ENCODE results near the gene BMP7. TPM values are rescaled to one million over a fixed set of nuclear protein-coding genes. Genes with fewer than 3 reads are reported as not detected.

Gene BMP7
- total and polyA plus RNA-seq, 7 donors = under 0.01 to 5.4 (median 2.5) TPM

- 86% methylated on average over 5 of the region's 5 CpGs for WGBS, 2 donors
- H3K36me3 ChIP-seq = no peaks in the 10 kb centered on the region
- DNase-seq = no peak
- H3K4me1 ChIP-seq = no peaks in the 10 kb centered on the region
- intact Hi-C loops (cut with DNase I) = no loop called here
- H3K4me3 ChIP-seq = no peak overlapping the region
- H3K9me3 ChIP-seq = no peaks in the 10 kb centered on the region
- TF ChIP-seq POLR2AphosphoS5 (IDR thresholded peaks at IDR 0.05) = no peak
- no peak for TF ChIP-seq EP300 (IDR thresholded peaks at IDR 0.05)
- TF ChIP-seq CTCF (IDR thresholded peaks at IDR 0.05) = no peak
- TF ChIP-seq POLR2A (IDR thresholded peaks at IDR 0.05) = no peak
- no peak overlapping the region for H3K27ac ChIP-seq
- peaks cover 0 to 11% (median 0%) of the 10 kb centered on the region in 3 donors for H3K27me3 ChIP-seq
These were observed 40.3 kb upstream of the BMP7 start for GRCh38 chr20:57306747-57307146.

GRCh38 chr20:57301026-57301425 is 34.6 kb upstream of the BMP7 start:
- WGBS, 2 donors = 77 to 79% methylated on average over 14 of the region's 14 CpGs
- TF ChIP-seq POLR2AphosphoS5 (IDR thresholded peaks at IDR 0.05) = no peak
- no peak for TF ChIP-seq POLR2A (IDR thresholded peaks at IDR 0.05)
- TF ChIP-seq EP300 (IDR thresholded peaks at IDR 0.05) = no peak
- no peak for TF ChIP-seq CTCF (IDR thresholded peaks at IDR 0.05)
- intact Hi-C loops (cut with DNase I) = no loop called here
- no peak overlapping the region for H3K27ac ChIP-seq
- H3K4me1 ChIP-seq = no peaks in the 10 kb centered on the region
- DNase-seq = no peak
- no peaks in the 10 kb centered on the region for H3K9me3 ChIP-seq
- no peaks in the 10 kb centered on the region for H3K27me3 ChIP-seq
- H3K36me3 ChIP-seq = no peaks in the 10 kb centered on the region
- no peak overlapping the region for H3K4me3 ChIP-seq

GRCh38 chr20:57298457-57298856 is 32.0 kb upstream of the BMP7 start:
- intact Hi-C loops (cut with DNase I) = no loop called here
- DNase-seq = no peak
- Histone ChIP-seq H3K4me3 (no peak overlapping the region), H3K27me3 (no peaks in the 10 kb centered on the region), H3K36me3 (no peaks in the 10 kb centered on the region), H3K27ac (no peak overlapping the region), H3K4me1 (no peaks in the 10 kb centered on the region), H3K9me3 (no peaks in the 10 kb centered on the region)
- TF ChIP-seq EP300 (IDR thresholded peaks at IDR 0.05) (no peak), POLR2AphosphoS5 (IDR thresholded peaks at IDR 0.05) (no peak), CTCF (IDR thresholded peaks at IDR 0.05) (no peak), POLR2A (IDR thresholded peaks at IDR 0.05) (no peak)
- WGBS, 2 donors = 72 to 89% methylated on average over 4 of the region's 4 CpGs

- intact Hi-C loops (cut with DNase I) = no loop called here
- no peak for TF ChIP-seq POLR2A (IDR thresholded peaks at IDR 0.05)
- TF ChIP-seq POLR2AphosphoS5 (IDR thresholded peaks at IDR 0.05) = no peak
- Histone ChIP-seq H3K36me3 (no peaks in the 10 kb centered on the region), H3K27ac (no peak overlapping the region), H3K4me1 (peaks cover 0 to 6% (median 4%) of the 10 kb centered on the region in 4 donors), H3K27me3 (peaks cover 0 to 8% (median 0%) of the 10 kb centered on the region in 3 donors), H3K4me3 (no peak overlapping the region), H3K9me3 (no peaks in the 10 kb centered on the region)
- WGBS, 2 donors = 35 to 58% methylated on average over 3 of the region's 3 CpGs
- DNase-seq = no peak
These were observed 28.1 kb upstream of the BMP7 start for GRCh38 chr20:57294550-57294949.

- intact Hi-C loops (cut with DNase I) = no loop called here
- Histone ChIP-seq H3K36me3 (no peaks in the 10 kb centered on the region), H3K27me3 (peaks cover 0 to 12% (median 0%) of the 10 kb centered on the region in 3 donors), H3K4me1 (peaks cover 0 to 12% (median 9%) of the 10 kb centered on the region in 4 donors), H3K4me3 (no peak overlapping the region), H3K9me3 (no peaks in the 10 kb centered on the region), H3K27ac (no peak overlapping the region)
- no peak for DNase-seq
- 80 to 84% methylated on average over 7 of the region's 7 CpGs for WGBS, 2 donors
- TF ChIP-seq POLR2A (IDR thresholded peaks at IDR 0.05) = no peak
- TF ChIP-seq POLR2AphosphoS5 (IDR thresholded peaks at IDR 0.05) = no peak
- no peak for TF ChIP-seq CTCF (IDR thresholded peaks at IDR 0.05)
- TF ChIP-seq EP300 (IDR thresholded peaks at IDR 0.05) = no peak
These were observed 27.6 kb upstream of the BMP7 start for GRCh38 chr20:57293995-57294394.

Data from sigmoid colon (tissue), 7 donors.